Loucy (cell line): ENCODE results near the gene BHLHE23.

Experiments used
- EZH2phosphoT487 ChIP-seq: fragments of 200-600 bp; IDR thresholded peaks from 2 replicates; pipeline ENCODE4 v1.6.1; 2018; ENCODE audit warnings: antibody characterized with exemption, mild to moderate bottlenecking, moderate library complexity, borderline replicate concordance
- TF ChIP-seq, protein P1 (sequence below): fragments of 200-600 bp; sonication (generic); conservative IDR thresholded peaks from 2 replicates; pipeline ENCODE4 v1.5.1; 2014; ENCODE audit warnings: mild to moderate bottlenecking, antibody characterized with exemption, low read length

- TF ChIP-seq, protein P1, sequence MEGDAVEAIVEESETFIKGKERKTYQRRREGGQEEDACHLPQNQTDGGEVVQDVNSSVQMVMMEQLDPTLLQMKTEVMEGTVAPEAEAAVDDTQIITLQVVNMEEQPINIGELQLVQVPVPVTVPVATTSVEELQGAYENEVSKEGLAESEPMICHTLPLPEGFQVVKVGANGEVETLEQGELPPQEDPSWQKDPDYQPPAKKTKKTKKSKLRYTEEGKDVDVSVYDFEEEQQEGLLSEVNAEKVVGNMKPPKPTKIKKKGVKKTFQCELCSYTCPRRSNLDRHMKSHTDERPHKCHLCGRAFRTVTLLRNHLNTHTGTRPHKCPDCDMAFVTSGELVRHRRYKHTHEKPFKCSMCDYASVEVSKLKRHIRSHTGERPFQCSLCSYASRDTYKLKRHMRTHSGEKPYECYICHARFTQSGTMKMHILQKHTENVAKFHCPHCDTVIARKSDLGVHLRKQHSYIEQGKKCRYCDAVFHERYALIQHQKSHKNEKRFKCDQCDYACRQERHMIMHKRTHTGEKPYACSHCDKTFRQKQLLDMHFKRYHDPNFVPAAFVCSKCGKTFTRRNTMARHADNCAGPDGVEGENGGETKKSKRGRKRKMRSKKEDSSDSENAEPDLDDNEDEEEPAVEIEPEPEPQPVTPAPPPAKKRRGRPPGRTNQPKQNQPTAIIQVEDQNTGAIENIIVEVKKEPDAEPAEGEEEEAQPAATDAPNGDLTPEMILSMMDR = no peak
- no peak for TF ChIP-seq EZH2phosphoT487
Observed at GRCh38 chr20:62982124-62983075, 24.4 kb downstream of the BHLHE23 start.
